Fibroblast of the aortic adventitia (primary cell): Measurements from ENCODE around the gene FAM13C. TPM values are rescaled to one million over a fixed set of nuclear protein-coding genes. Genes with fewer than 3 reads are reported as not detected.
A peak's percentile ranks its signal among the peaks of the same experiment; 100 is the strongest.

ENCODE experiments used
- DNase-seq: peaks from one replicate; pipeline ENCODE4 v3.0.0-alpha.2; 2010; ENCODE audit warnings: low read depth
- H3K4me3 ChIP-seq: 2 replicates; pipeline ENCODE4 v1.5.1; 2011; ENCODE audit warnings: low read depth, mild to moderate bottlenecking, control low read depth, low read length, moderate library complexity
- total RNA-seq: library from RNA; depleted of rRNA; stranded (reverse); fragments of >200 nt; gene quantifications from 2 replicates; pipeline ENCODE4 v1.2.3, GENCODE V29; 2012; ENCODE audit warnings: low replicate concordance
- TF ChIP-seq, protein P1 (sequence below): IDR thresholded peaks from 2 replicates; pipeline ENCODE4 v1.5.1; 2011; ENCODE audit warnings: mild to moderate bottlenecking, low read length, control low read depth, inconsistent platforms; ENCODE audit not compliant: insufficient read depth

FAM13C gene
- total RNA-seq, 1 donor = 3.3 TPM

DNA sequence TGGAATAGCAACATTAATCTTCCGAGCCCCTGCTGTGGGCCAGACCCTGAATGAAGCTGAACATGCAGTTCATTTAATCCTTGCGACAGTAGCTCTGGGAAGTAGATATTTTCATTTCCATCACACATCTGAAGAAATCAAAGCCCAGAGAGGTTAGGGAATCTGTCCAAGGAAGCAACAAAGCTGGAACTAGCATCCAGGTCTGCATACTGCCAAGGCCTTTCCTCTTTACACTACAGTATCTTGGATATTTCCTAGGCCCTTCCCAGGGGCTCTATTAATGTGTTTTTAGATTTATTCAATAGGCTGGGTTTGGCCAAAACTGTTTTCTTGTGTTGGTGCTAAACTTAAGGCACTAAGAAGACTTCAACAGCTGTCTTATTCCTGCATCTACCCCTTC is 48.1 kb downstream of the FAM13C start:
- H3K4me3 ChIP-seq = no peak overlapping the region
- no peak for DNase-seq
- TF ChIP-seq, protein P1, sequence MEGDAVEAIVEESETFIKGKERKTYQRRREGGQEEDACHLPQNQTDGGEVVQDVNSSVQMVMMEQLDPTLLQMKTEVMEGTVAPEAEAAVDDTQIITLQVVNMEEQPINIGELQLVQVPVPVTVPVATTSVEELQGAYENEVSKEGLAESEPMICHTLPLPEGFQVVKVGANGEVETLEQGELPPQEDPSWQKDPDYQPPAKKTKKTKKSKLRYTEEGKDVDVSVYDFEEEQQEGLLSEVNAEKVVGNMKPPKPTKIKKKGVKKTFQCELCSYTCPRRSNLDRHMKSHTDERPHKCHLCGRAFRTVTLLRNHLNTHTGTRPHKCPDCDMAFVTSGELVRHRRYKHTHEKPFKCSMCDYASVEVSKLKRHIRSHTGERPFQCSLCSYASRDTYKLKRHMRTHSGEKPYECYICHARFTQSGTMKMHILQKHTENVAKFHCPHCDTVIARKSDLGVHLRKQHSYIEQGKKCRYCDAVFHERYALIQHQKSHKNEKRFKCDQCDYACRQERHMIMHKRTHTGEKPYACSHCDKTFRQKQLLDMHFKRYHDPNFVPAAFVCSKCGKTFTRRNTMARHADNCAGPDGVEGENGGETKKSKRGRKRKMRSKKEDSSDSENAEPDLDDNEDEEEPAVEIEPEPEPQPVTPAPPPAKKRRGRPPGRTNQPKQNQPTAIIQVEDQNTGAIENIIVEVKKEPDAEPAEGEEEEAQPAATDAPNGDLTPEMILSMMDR = no peak

DNA sequence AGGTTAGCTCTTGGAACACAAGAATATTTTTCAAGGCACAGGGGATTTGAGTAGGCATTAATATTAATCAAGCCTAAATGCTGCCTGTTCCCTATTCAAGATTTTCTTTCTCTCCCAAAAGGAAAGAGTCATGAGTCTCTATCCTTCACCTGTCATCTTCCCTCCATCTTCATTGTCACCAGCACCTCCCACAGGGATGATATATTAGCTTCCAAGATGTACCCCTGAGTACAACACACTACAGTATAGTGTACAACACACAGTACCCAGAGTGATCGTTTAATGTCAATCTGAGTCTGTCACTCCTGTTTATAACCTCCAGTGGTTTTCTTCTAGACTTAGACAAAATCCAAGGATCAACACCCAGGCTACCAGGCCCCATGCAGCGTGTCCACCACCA is 50.1 kb downstream of the FAM13C start:
- no peak overlapping the region for H3K4me3 ChIP-seq
- TF ChIP-seq, protein P1 = no peak
- no peak for DNase-seq

DNA sequence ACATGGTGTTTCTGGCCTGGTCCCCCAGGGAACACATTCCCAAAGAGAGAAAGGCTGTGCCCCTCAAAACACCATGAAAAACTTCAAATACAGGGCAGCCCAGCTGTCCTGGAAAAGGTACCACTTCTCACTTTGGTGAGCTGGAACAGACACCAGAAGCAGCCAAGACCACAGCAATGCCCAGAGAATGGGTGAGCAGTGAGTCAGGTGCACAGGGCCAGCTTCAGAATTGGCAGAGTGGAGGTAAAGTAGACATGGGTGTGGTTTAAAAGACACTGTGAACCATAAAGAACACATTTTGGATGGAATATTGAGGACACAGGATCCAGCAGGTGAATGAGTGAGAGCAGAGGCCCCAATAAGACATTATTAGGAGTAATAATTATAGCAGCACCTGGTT is 51.3 kb downstream of the FAM13C start:
- H3K4me3 ChIP-seq = no peak overlapping the region
- TF ChIP-seq, protein P1 = no peak
- no peak for DNase-seq

DNA sequence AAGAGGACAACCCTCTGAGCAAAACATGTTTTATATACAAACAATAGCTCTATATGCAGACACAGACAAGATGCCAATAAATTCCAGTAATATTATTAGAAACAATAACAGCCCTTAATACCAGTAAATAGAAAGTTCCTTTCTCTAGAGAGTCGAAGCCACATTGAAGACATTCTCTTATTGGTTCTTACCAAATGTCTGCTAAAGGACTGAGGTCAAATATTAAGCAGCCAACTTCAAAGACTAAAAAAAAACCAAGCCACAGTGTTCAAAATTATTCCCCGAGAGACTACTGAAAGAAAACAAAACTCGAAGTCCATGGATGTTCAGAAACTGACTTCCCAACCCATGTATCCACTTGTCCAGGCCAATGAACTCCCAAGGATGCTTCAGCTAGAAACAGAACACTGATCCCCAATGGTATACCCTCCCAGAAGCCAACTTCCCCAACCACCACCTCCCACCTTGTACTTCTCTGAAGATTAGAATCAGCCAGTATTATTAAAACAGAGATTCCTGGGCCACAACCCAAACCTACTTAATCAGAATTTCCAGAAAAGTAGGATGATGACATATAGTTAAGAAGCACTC is 51.9 kb downstream of the FAM13C start:
- no peak overlapping the region for H3K4me3 ChIP-seq
- no peak for DNase-seq
- TF ChIP-seq, protein P1 = no peak

DNA sequence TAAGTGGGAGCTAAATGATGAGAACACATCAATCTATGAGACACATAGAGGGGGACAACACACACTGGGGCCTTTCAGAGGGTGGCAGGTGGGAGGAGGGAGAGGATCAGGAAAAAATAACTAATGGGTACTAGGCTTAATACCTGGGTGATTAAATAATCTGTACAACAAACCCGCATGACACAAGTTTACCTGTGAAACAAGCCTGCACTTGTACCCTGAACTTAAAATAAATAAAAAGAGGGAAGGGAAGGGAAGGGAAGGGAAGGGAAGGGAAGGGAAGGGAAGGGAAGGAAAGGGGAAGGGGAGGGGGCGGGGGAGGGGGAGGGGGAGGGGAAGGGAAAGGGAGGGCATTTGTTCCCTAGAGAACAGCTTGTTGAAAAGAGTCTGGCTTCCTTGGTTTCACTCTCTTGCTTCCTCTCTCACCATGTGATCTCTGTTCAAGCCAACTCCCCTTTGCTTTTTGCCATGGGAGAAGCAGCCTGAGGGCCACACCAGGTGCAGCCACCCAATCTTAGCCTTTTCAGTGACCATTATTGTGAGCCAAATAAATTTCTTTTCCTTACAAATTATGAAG is 57.7 kb downstream of the FAM13C start:
- H3K4me3 ChIP-seq = no peak overlapping the region
- DNase-seq = no peak
- TF ChIP-seq, protein P1 = no peak

DNA sequence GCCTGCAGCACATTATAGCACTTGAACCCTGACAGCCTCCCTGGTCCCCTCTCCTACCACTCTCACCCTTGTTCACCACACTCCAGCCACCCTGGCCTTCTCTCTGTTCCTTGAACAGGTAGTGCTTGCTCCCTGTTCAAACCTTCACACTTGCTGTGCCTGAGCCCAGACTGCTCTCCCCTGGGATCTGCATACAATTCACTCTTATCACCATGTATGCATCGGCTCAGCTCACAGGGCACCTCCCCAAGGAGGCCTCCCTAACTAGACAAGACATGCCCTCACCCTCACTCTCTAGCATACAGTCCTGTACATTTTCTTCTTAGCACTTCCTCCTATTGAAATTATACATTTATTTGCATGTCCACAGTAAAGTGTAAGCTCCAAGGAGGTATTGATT is 59.3 kb downstream of the FAM13C start:
- H3K4me3 ChIP-seq = no peak overlapping the region
- DNase-seq = peak; percentile 13
- TF ChIP-seq, protein P1 = no peak

DNA sequence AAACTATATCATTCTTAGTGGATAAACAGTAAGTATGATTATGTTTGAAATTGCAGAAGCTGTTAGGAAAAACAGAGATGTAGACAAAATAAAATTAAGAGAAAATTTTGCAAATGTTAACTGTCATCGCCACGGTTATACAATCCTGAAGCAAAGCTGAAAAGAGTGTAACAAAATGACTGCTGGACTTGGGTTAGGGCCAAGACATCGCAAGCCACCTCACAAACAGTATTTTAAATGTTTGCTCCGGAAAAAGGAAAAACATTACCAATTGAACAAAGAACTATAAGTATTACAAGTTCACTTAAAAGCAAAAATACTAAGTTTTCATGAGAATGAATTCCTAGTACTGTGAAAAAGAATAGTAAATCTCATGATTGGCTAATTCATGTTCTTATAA is 60.0 kb downstream of the FAM13C start:
- DNase-seq = no peak
- TF ChIP-seq, protein P1 = no peak
- H3K4me3 ChIP-seq = no peak overlapping the region
